ENCODE results near the gene SLC39A1. TPM values are rescaled to one million over a fixed set of nuclear protein-coding genes. Genes with fewer than 3 reads are reported as not detected.
"Not testable (repeated sequence)": the region's sequence is repeated elsewhere in the genome, so short reads cannot be mapped to it uniquely, and the experiment has no call there.

Gene SLC39A1, protein sequence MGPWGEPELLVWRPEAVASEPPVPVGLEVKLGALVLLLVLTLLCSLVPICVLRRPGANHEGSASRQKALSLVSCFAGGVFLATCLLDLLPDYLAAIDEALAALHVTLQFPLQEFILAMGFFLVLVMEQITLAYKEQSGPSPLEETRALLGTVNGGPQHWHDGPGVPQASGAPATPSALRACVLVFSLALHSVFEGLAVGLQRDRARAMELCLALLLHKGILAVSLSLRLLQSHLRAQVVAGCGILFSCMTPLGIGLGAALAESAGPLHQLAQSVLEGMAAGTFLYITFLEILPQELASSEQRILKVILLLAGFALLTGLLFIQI
- 54.0 TPM for polyA plus RNA-seq (2012; ENCODE audit: low read depth, missing spikeins)

- TF ChIP-seq POU2F2 (IDR thresholded peaks at IDR 0.05; ENCODE audit: low read depth, low read length) (no peak), POLR2A (IDR thresholded peaks at IDR 0.05; ENCODE audit: low read depth, low read length) (no peak; the same call in 1 of the 2 replicates), TAF1 (IDR thresholded peaks at IDR 0.05; ENCODE audit: low read depth, low read length) (peak; percentile 66; the same call in 1 of the 2 replicates), PAX5 (IDR thresholded peaks at IDR 0.05; ENCODE audit: insufficient read depth, low read length, severe bottlenecking) (no peak), POLR2AphosphoS5 (IDR thresholded peaks at IDR 0.05; ENCODE audit: low read depth, low read length) (peak; percentile 78)
- peak; percentile 83 for DNase-seq (ENCODE audit: insufficient read length, low spot score)
- FAIRE-seq = peak; percentile 96
Measured at GRCh38 chr1:153963030-153963849, at the start of gene SLC39A1. Gene SLC39A1 (minus strand): TSS chr1:153963537. CDS start chr1:153962715, 822 bp downstream.

- not testable (repeated sequence) for DNase-seq (ENCODE audit: insufficient read length, low spot score); FAIRE-seq
Measured at GRCh38 chr1:154012543-154012942, 49.2 kb upstream of the SLC39A1 start.

DNA sequence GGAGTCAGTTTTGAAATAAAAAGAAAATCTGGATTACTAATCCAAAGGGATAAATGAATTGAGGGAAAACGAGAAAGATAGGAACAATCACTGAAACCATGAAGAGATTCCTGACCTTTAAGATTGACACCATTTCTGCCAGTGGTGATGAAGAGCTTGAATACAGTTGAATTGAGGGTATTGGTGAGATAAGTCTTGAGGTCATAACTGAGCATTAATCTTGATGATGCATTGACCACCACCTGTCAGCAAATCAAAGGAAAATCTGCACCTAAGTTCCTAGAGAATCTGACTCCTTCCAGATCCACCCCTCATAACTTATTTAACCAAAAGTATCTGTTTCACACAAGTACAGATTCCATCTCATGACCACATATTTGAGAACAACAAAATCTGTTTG, 48.8 kb upstream of the SLC39A1 start:
- FAIRE-seq (no peak), DNase-seq (ENCODE audit: insufficient read length, low spot score) (no peak)
- no peak for TF ChIP-seq POLR2A (IDR thresholded peaks at IDR 0.05; ENCODE audit: low read depth, low read length)
- no peak for TF ChIP-seq SPI1 (IDR thresholded peaks at IDR 0.05; ENCODE audit: low read depth, low read length)
- TF ChIP-seq TAF1 (IDR thresholded peaks at IDR 0.05; ENCODE audit: low read depth, low read length) = no peak
- TF ChIP-seq POLR2AphosphoS5 (IDR thresholded peaks at IDR 0.05; ENCODE audit: low read depth, low read length) = no peak
- TF ChIP-seq PAX5 (IDR thresholded peaks at IDR 0.05; ENCODE audit: insufficient read depth, low read length, severe bottlenecking) = no peak
- TF ChIP-seq POU2F2 (IDR thresholded peaks at IDR 0.05; ENCODE audit: low read depth, low read length) = no peak

DNA sequence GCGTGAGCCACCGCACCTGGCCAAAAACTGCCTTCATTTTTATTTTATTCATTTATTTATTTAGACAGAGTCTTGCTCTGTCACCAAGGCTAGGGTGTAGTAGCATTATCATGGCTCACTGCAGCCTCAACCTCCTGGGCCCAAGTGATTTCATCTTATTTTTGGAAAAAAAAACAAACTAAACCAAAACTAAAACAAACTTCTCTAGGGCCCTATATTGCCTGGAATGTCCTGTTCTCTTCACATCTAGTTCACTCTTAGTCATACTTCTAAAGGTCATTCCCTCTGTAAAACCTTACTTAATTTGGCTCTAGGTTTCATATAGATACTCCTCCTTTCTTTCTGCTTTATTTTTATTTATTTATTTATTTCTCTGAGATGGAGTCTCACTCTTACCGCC, 42.8 kb upstream of the SLC39A1 start:
- TF ChIP-seq POU2F2 (IDR thresholded peaks at IDR 0.05; ENCODE audit: low read depth, low read length) (no peak), SPI1 (IDR thresholded peaks at IDR 0.05; ENCODE audit: low read depth, low read length) (no peak), POLR2A (IDR thresholded peaks at IDR 0.05; ENCODE audit: low read depth, low read length) (no peak), PAX5 (IDR thresholded peaks at IDR 0.05; ENCODE audit: insufficient read depth, low read length, severe bottlenecking) (no peak), POLR2AphosphoS5 (IDR thresholded peaks at IDR 0.05; ENCODE audit: low read depth, low read length) (no peak), TAF1 (IDR thresholded peaks at IDR 0.05; ENCODE audit: low read depth, low read length) (no peak)
- FAIRE-seq (no peak), DNase-seq (ENCODE audit: insufficient read length, low spot score) (no peak)

DNA sequence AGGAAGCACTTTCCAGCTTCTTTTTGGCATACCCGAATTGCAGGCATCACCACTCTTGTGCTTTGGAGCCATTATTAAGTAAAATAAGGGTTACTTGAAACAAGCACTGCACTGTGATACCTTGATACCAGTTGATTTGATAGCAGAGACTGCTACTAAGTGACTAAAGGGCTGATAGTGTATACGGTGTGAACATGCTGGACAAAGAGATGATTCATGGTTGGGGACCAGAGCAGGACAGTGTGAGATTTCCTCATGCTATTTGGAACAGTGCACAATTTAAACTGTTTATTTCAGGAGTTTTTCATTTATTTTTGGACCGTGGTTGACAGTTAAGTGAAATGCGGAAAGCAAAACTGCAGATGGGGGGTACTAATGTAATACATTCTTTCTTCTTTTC, 37.1 kb upstream of the SLC39A1 start:
- DNase-seq (ENCODE audit: insufficient read length, low spot score) (no peak), FAIRE-seq (no peak)
- TF ChIP-seq POU2F2 (IDR thresholded peaks at IDR 0.05; ENCODE audit: low read depth, low read length) (no peak), PAX5 (IDR thresholded peaks at IDR 0.05; ENCODE audit: insufficient read depth, low read length, severe bottlenecking) (no peak), SPI1 (IDR thresholded peaks at IDR 0.05; ENCODE audit: low read depth, low read length) (no peak), POLR2AphosphoS5 (IDR thresholded peaks at IDR 0.05; ENCODE audit: low read depth, low read length) (no peak)

- FAIRE-seq; DNase-seq (ENCODE audit: insufficient read length, low spot score): not testable (repeated sequence)
Measured at GRCh38 chr1:153996882-153997281, 33.5 kb upstream of the SLC39A1 start.

DNA sequence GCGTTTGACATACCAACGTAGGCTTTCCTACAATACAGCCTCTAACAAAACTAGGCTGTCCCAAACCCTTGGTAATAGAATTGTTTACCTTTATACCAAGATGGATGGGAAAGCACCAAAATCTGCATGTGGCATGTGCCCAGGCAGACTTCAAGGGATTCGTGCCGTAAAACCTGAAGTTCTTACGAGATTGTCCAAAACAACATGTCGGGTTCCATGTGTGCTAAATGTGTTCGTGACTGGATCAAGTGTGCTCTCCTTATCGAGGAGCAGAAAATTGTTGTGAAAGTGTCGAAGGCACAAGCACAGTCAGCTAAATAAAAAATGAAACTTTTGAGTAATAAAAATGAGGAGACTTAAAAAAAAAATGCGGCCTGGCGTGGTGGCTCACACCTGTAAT, 32.3 kb upstream of the SLC39A1 start:
- TF ChIP-seq POLR2A (IDR thresholded peaks at IDR 0.05; ENCODE audit: low read depth, low read length) (no peak), SPI1 (IDR thresholded peaks at IDR 0.05; ENCODE audit: low read depth, low read length) (no peak), POU2F2 (IDR thresholded peaks at IDR 0.05; ENCODE audit: low read depth, low read length) (no peak), POLR2AphosphoS5 (IDR thresholded peaks at IDR 0.05; ENCODE audit: low read depth, low read length) (peak; percentile 56; the same call in 1 of the 2 replicates)
- no peak for DNase-seq (ENCODE audit: insufficient read length, low spot score)
- no peak for FAIRE-seq

GRCh38 chr1:153995202-153995601, 31.9 kb upstream of the SLC39A1 start:
- TF ChIP-seq POU2F2 (IDR thresholded peaks at IDR 0.05; ENCODE audit: low read depth, low read length) = no peak
- no peak for TF ChIP-seq POLR2AphosphoS5 (IDR thresholded peaks at IDR 0.05; ENCODE audit: low read depth, low read length)
- no peak for TF ChIP-seq SPI1 (IDR thresholded peaks at IDR 0.05; ENCODE audit: low read depth, low read length)
- TF ChIP-seq POLR2A (IDR thresholded peaks at IDR 0.05; ENCODE audit: low read depth, low read length) = no peak
- no peak for TF ChIP-seq TAF1 (IDR thresholded peaks at IDR 0.05; ENCODE audit: low read depth, low read length)
- TF ChIP-seq PAX5 (IDR thresholded peaks at IDR 0.05; ENCODE audit: insufficient read depth, low read length, severe bottlenecking) = no peak
- no peak for FAIRE-seq
- DNase-seq (ENCODE audit: insufficient read length, low spot score) = no peak

DNA sequence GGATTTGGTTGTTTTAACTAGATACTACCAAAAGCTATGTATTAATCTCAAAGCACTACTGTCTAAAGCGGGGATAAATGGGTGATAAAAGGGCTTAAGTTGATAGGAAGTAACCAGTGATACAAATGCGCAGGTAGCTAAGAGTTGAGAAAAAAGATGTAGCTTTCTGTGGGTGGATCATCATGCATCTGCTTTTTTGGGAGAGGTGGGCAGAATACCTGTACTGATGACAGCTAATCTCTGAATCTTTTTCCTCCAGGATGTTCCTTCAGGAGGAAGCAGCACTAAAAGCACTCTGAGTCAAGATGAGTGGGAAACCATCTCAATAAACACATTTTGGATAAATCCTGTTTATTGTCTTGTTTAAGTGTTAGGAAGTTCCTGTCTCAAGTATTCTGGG, 28.5 kb upstream of the SLC39A1 start:
- TF ChIP-seq POLR2A (IDR thresholded peaks at IDR 0.05; ENCODE audit: low read depth, low read length) (peak; percentile 42; the same call in 1 of the 2 replicates), TAF1 (IDR thresholded peaks at IDR 0.05; ENCODE audit: low read depth, low read length) (no peak)
- no peak for DNase-seq (ENCODE audit: insufficient read length, low spot score)
- FAIRE-seq = no peak

DNA sequence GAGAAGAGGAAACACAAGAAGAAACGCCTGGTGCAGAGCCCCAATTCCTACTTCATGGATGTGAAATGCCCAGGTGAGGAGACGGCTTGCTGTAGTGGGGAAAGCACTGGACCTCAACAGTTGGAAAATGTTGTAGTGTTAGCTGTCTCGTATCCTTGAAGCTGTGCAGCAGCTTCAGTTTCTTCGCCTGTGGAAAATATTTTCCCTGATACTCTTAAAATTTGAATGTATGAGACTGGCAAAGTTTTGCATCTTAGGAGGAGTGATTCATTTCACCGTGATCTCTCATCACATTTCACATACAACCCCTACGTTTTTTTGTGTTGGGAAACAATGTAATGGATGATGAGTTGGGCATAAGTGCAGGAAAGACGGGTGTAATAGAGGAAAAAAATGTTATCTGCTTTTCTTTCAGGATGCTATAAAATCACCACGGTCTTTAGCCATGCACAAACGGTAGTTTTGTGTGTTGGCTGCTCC, 27.9 kb upstream of the SLC39A1 start:
- FAIRE-seq (no peak), DNase-seq (ENCODE audit: insufficient read length, low spot score) (no peak)
- no peak for TF ChIP-seq SPI1 (IDR thresholded peaks at IDR 0.05; ENCODE audit: low read depth, low read length)
- no peak for TF ChIP-seq PAX5 (IDR thresholded peaks at IDR 0.05; ENCODE audit: insufficient read depth, low read length, severe bottlenecking)

All from GM12891 (cell line).